ENCODE measurements around the gene PPP2R3A.
"Not testable (repeated sequence)": the region's sequence is repeated elsewhere in the genome, so short reads cannot be mapped to it uniquely, and the experiment has no call there.

The PPP2R3A gene

GRCh38 chr3:136075811-136076210 is 110.3 kb downstream of the PPP2R3A start:
- no peak overlapping the region for H3K4me3 ChIP-seq (ENCODE audit: low read depth in 1 of 2, low read length in 2 of 2)
- no peak overlapping the region for H3K4me2 ChIP-seq (ENCODE audit: insufficient read depth, low read length)
- no peaks in the 10 kb centered on the region for H3K79me2 ChIP-seq (ENCODE audit: insufficient read depth, low read length)
- H3K36me3 ChIP-seq (ENCODE audit: insufficient read depth, low read length): no peaks in the 10 kb centered on the region
- peaks cover 6% of the 10 kb centered on the region for H3K4me1 ChIP-seq (ENCODE audit: insufficient read depth, low read length)
- DNase-seq (no peak), ATAC-seq (ENCODE audit: insufficient read depth, low read depth) (no peak)
- H4K20me1 ChIP-seq (ENCODE audit: insufficient read depth, low read length): no peaks in the 10 kb centered on the region
- no peak overlapping the region for H2AFZ ChIP-seq (ENCODE audit: low read depth, low read length)
- no peak overlapping the region for H3K9ac ChIP-seq (ENCODE audit: low read depth, low read length)
- no peaks in the 10 kb centered on the region for H3K9me3 ChIP-seq (ENCODE audit: insufficient read depth, low read length, severe bottlenecking)
- H3K27me3 ChIP-seq (ENCODE audit: insufficient read depth, low read length, poor library complexity): no peaks in the 10 kb centered on the region
- no peak overlapping the region for H3K27ac ChIP-seq (ENCODE audit: low read length)
- TF ChIP-seq CTCF (IDR thresholded peaks at IDR 0.05; ENCODE audit: borderline replicate concordance, extremely low read depth, low read length, poor library complexity, severe bottlenecking): no peak
- TF ChIP-seq EZH2 (IDR thresholded peaks at IDR 0.05; ENCODE audit: borderline replicate concordance, low read depth, low read length, severe bottlenecking): no peak

GRCh38 chr3:136078421-136079364 is 113.2 kb downstream of the PPP2R3A start:
- peak; percentile 80 for TF ChIP-seq CTCF (IDR thresholded peaks at IDR 0.05; ENCODE audit: borderline replicate concordance, extremely low read depth, low read length, poor library complexity, severe bottlenecking)
- TF ChIP-seq EZH2 (IDR thresholded peaks at IDR 0.05; ENCODE audit: borderline replicate concordance, low read depth, low read length, severe bottlenecking): no peak
- no peak overlapping the region for H3K27ac ChIP-seq (ENCODE audit: low read length)
- DNase-seq: no peak
- H3K4me3 ChIP-seq (ENCODE audit: low read depth in 1 of 2, low read length in 2 of 2): no peak overlapping the region
- no peaks in the 10 kb centered on the region for H3K36me3 ChIP-seq (ENCODE audit: insufficient read depth, low read length)
- peaks cover 6% of the 10 kb centered on the region for H3K4me1 ChIP-seq (ENCODE audit: insufficient read depth, low read length)
- H3K27me3 ChIP-seq (ENCODE audit: insufficient read depth, low read length, poor library complexity): no peaks in the 10 kb centered on the region
- H2AFZ ChIP-seq (ENCODE audit: low read depth, low read length): no peak overlapping the region
- ATAC-seq (ENCODE audit: insufficient read depth, low read depth): peak; percentile 61; the same call in 2 of the 3 replicates
- no peak overlapping the region for H3K4me2 ChIP-seq (ENCODE audit: insufficient read depth, low read length)
- peaks cover 1% of the 10 kb centered on the region for H3K9me3 ChIP-seq (ENCODE audit: insufficient read depth, low read length, severe bottlenecking)
- no peaks in the 10 kb centered on the region for H4K20me1 ChIP-seq (ENCODE audit: insufficient read depth, low read length)
- H3K9ac ChIP-seq (ENCODE audit: low read depth, low read length): no peak overlapping the region
- H3K79me2 ChIP-seq (ENCODE audit: insufficient read depth, low read length): no peaks in the 10 kb centered on the region

- H3K4me1 ChIP-seq (ENCODE audit: insufficient read depth, low read length); H4K20me1 ChIP-seq (ENCODE audit: insufficient read depth, low read length); H3K27ac ChIP-seq (ENCODE audit: low read length); DNase-seq; H2AFZ ChIP-seq (ENCODE audit: low read depth, low read length); H3K4me2 ChIP-seq (ENCODE audit: insufficient read depth, low read length); ATAC-seq (ENCODE audit: insufficient read depth, low read depth); H3K27me3 ChIP-seq (ENCODE audit: insufficient read depth, low read length, poor library complexity); H3K36me3 ChIP-seq (ENCODE audit: insufficient read depth, low read length); H3K79me2 ChIP-seq (ENCODE audit: insufficient read depth, low read length); H3K4me3 ChIP-seq (ENCODE audit: low read depth in 1 of 2, low read length in 2 of 2); H3K9ac ChIP-seq (ENCODE audit: low read depth, low read length): not testable (repeated sequence)
- H3K9me3 ChIP-seq (ENCODE audit: insufficient read depth, low read length, severe bottlenecking): peaks cover 15% of the 10 kb centered on the region
These were observed 118.3 kb downstream of the PPP2R3A start for GRCh38 chr3:136083641-136084382.

GRCh38 chr3:136085067-136085466 is 119.5 kb downstream of the PPP2R3A start:
- not testable (repeated sequence) for ATAC-seq (ENCODE audit: insufficient read depth, low read depth)

More at GRCh38 chr3:136085067-136085466, 119.5 kb downstream of the PPP2R3A start:
- H3K4me2 ChIP-seq (ENCODE audit: insufficient read depth, low read length); H4K20me1 ChIP-seq (ENCODE audit: insufficient read depth, low read length); H3K36me3 ChIP-seq (ENCODE audit: insufficient read depth, low read length); H3K4me1 ChIP-seq (ENCODE audit: insufficient read depth, low read length); H3K27ac ChIP-seq (ENCODE audit: low read length); H2AFZ ChIP-seq (ENCODE audit: low read depth, low read length); H3K79me2 ChIP-seq (ENCODE audit: insufficient read depth, low read length); H3K9ac ChIP-seq (ENCODE audit: low read depth, low read length); H3K4me3 ChIP-seq (ENCODE audit: low read depth in 1 of 2, low read length in 2 of 2); DNase-seq; H3K27me3 ChIP-seq (ENCODE audit: insufficient read depth, low read length, poor library complexity): not testable (repeated sequence)
- H3K9me3 ChIP-seq (ENCODE audit: insufficient read depth, low read length, severe bottlenecking): peaks cover 15% of the 10 kb centered on the region
